CD14-positive monocyte (primary cell): Measurements from ENCODE around the gene ALDH7A1. TPM values are rescaled to one million over a fixed set of nuclear protein-coding genes. Genes with fewer than 3 reads are reported as not detected.
"Not testable (repeated sequence)": the region's sequence is repeated elsewhere in the genome, so short reads cannot be mapped to it uniquely, and the experiment has no call there.

Source experiments
- DNase-seq, 3 donors: peaks; one replicate each; pipeline ENCODE4 v3.0.0-alpha.2; 2011 to 2022
- H2AFZ ChIP-seq: 2 replicates; pipeline ENCODE4 v1.6.0; 2012; ENCODE audit warnings: mild to moderate bottlenecking, low read depth, low read length, inconsistent platforms; ENCODE audit not compliant: insufficient read depth, poor library complexity, severe bottlenecking
- H3K27ac ChIP-seq, 2 donors: 1 replicate in 1 of 2; 2 replicates in 1 of 2; pipeline ENCODE4 v1.5.1; 2012 to 2013; ENCODE audit warnings: low read length in 2 of 2, control low read depth in 1 of 2, inconsistent platforms in 1 of 2, low read depth in 1 of 2, mild to moderate bottlenecking in 1 of 2
- H3K27me3 ChIP-seq, 2 donors: one replicate each; pipeline versions ENCODE4 v1.6.0 to v1.6.1; 2011 to 2013; ENCODE audit warnings: low read length in 2 of 2; ENCODE audit not compliant: control insufficient read depth in 2 of 2, insufficient read depth in 2 of 2
- H3K36me3 ChIP-seq, 2 donors: replicated peaks in 1 of 2; 1 replicate in 1 of 2; 2 replicates in 1 of 2; pipeline versions ENCODE4 v1.5.1 to v1.6.1; 2012 to 2013; ENCODE audit warnings: low read length in 2 of 2, control low read depth in 1 of 2, inconsistent platforms in 1 of 2, mild to moderate bottlenecking in 1 of 2; ENCODE audit not compliant: insufficient read depth in 2 of 2, control insufficient read depth in 1 of 2
- H3K4me1 ChIP-seq, 2 donors: 1 replicate in 1 of 2; 2 replicates in 1 of 2; pipeline versions ENCODE4 v1.5.1 to v1.6.1; 2012 to 2013; ENCODE audit warnings: low read length in 2 of 2, control low read depth in 1 of 2, inconsistent platforms in 1 of 2, mild to moderate bottlenecking in 1 of 2, moderate library complexity in 1 of 2; ENCODE audit not compliant: insufficient read depth in 2 of 2, control insufficient read depth in 1 of 2
- H3K4me2 ChIP-seq: replicated peaks from 2 replicates; pipeline ENCODE3; 2012; ENCODE audit warnings: low read length, moderate library complexity, mild to moderate bottlenecking; ENCODE audit not compliant: poor library complexity, severe bottlenecking; ENCODE audit errors: extremely low read depth
- H3K4me3 ChIP-seq, 3 experiments: fragments of 200-600 bp in 1 of 3; sonication (generic) in 1 of 3; replicated peaks in 1 of 3; 1 replicate in 2 of 3; 2 replicates in 1 of 3; pipeline ENCODE4 v1.5.1; 2011 to 2013; ENCODE audit warnings: low read length in 3 of 3, mild to moderate bottlenecking in 3 of 3, control low read depth in 2 of 3, low read depth in 2 of 3, inconsistent platforms in 1 of 3, moderate library complexity in 1 of 3
- H3K79me2 ChIP-seq: 2 replicates; pipeline ENCODE4 v1.6.0; 2012; ENCODE audit warnings: mild to moderate bottlenecking, control low read depth, inconsistent platforms, low read length, moderate library complexity; ENCODE audit not compliant: insufficient read depth
- H3K9ac ChIP-seq: 2 replicates; pipeline ENCODE4 v1.6.0; 2017; ENCODE audit warnings: low read length, mild to moderate bottlenecking; ENCODE audit not compliant: insufficient read depth, poor library complexity, severe bottlenecking
- H3K9me3 ChIP-seq, 2 donors: replicated peaks in 1 of 2; 1 replicate in 1 of 2; 2 replicates in 1 of 2; pipeline versions ENCODE4 v1.5.1 to v1.6.1; 2012 to 2013; ENCODE audit warnings: low read length in 2 of 2, control low read depth in 1 of 2; ENCODE audit not compliant: control insufficient read depth in 1 of 2, insufficient read depth in 1 of 2
- H4K20me1 ChIP-seq: 2 replicates; pipeline ENCODE4 v1.6.0; 2012; ENCODE audit warnings: mild to moderate bottlenecking, low read length, control low read depth, moderate library complexity; ENCODE audit not compliant: insufficient read depth
- H3K27ac Mint-ChIP-seq, 7 donors: one replicate each; pipeline ENCODE4 v1.8.0; 2020; ENCODE audit warnings: mild to moderate bottlenecking in 7 of 7, mixed read lengths in 7 of 7, moderate library complexity in 6 of 7, inconsistent platforms in 2 of 7
- H3K27me3 Mint-ChIP-seq, 3 donors: one replicate each; pipeline ENCODE4 v1.8.0; 2021 to 2022; ENCODE audit warnings: low read depth in 3 of 3, mild to moderate bottlenecking in 3 of 3, mixed read lengths in 3 of 3, moderate library complexity in 3 of 3, inconsistent platforms in 1 of 3
- H3K36me3 Mint-ChIP-seq, 2 donors: one replicate each; pipeline ENCODE4 v1.8.0; 2020; ENCODE audit warnings: mixed read lengths in 2 of 2, inconsistent platforms in 1 of 2, mild to moderate bottlenecking in 1 of 2
- H3K4me1 Mint-ChIP-seq: one replicate; pipeline ENCODE4 v1.8.0; 2020; ENCODE audit warnings: mild to moderate bottlenecking, mixed read lengths
- H3K4me3 Mint-ChIP-seq, 2 donors: one replicate each; pipeline ENCODE4 v1.8.0; 2020; ENCODE audit warnings: mild to moderate bottlenecking in 2 of 2, mixed read lengths in 2 of 2, moderate library complexity in 1 of 2
- H3K9me3 Mint-ChIP-seq, 7 donors: one replicate each; pipeline ENCODE4 v1.8.0; 2020 to 2022; ENCODE audit warnings: mixed read lengths in 7 of 7, mild to moderate bottlenecking in 6 of 7, moderate library complexity in 6 of 7, inconsistent platforms in 2 of 7
- CTCF ChIP-seq: fragments of 200-600 bp; IDR thresholded peaks from one replicate; pipeline ENCODE4 v1.8.0; 2022; ENCODE audit warnings: antibody characterized with exemption, mild to moderate bottlenecking
- WGBS: methylation state at CpG from one replicate; pipeline ENCODE4 v1.1.5; 2013; ENCODE audit warnings: missing lambda C conversion rate; ENCODE audit not compliant: insufficient coverage; 5-methylcytosine and 5-hydroxymethylcytosine counted together
- intact Hi-C, 2 donors: fragments of 100-400 bp; cut with micrococcal nuclease; formaldehyde crosslinking; loops; one replicate each; pipeline versions ENCODE4 v1.15.0 to v1.15.1; 2023
- polyA plus RNA-seq, 3 donors: library from polyadenylated mRNA; depleted of rRNA in 1 of 3; unstranded in 2 of 3; stranded (reverse) in 1 of 3; fragments of 300-500 nt in 2 of 3; fragments of >200 nt in 1 of 3; fragmentation: Illumina TruSeq in 2 of 3; gene quantifications; 1 replicate in 2 of 3; 2 replicates in 1 of 3; pipeline ENCODE4 v1.2.3, GENCODE V29; 2012 to 2021

ALDH7A1 gene
- polyA plus RNA-seq, 3 donors = 0.44 to 0.67 (median 0.59) TPM

- TF ChIP-seq CTCF = peak; percentile 72
- H3K27ac Mint-ChIP-seq = peak within 1 kb of the TSS; percentile 62 to 92 (median 91)
- peak within 1 kb of the TSS; percentile 75 for H3K4me2 ChIP-seq
- peak within 1 kb of the TSS in 1 of 2 donors; percentile 82 for H3K27ac ChIP-seq
- peaks cover 16 to 22% of the 10 kb centered on the region in 2 donors for H3K4me1 ChIP-seq
- H3K4me3 ChIP-seq = peak within 1 kb of the TSS; percentile 83 to 99 (median 95)
- H3K9ac ChIP-seq = peak within 1 kb of the TSS; percentile 87
- peaks cover 21 to 27% of the 10 kb centered on the region in 2 donors for H3K36me3 Mint-ChIP-seq
- H3K9me3 ChIP-seq = no peaks in the 10 kb centered on the region
- H3K4me3 Mint-ChIP-seq = peak within 1 kb of the TSS; percentile 97 to 99
- WGBS = 4% methylated on average over 76 of the region's 79 CpGs
- intact Hi-C loops = no loop called here
- peaks cover 0 to 4% (median 0%) of the 10 kb centered on the region in 7 donors for H3K9me3 Mint-ChIP-seq
- DNase-seq = peak; percentile 53 to 76 (median 68)
- H3K36me3 ChIP-seq = peaks cover 18 to 26% of the 10 kb centered on the region in 2 donors
- H3K4me1 Mint-ChIP-seq = peaks cover 29% of the 10 kb centered on the region
- peaks cover 39% of the 10 kb centered on the region for H3K79me2 ChIP-seq
- peaks cover 26% of the 10 kb centered on the region for H4K20me1 ChIP-seq
- H3K27me3 ChIP-seq = no peaks in the 10 kb centered on the region
- H3K27me3 Mint-ChIP-seq = peaks cover 3 to 5% (median 5%) of the 10 kb centered on the region in 3 donors
- H2AFZ ChIP-seq = peak within 1 kb of the TSS; percentile 100
Measured at GRCh38 chr5:126600631-126601511, 5.9 kb upstream of the ALDH7A1 start, which contains the start of gene PHAX. PHAX (plus strand) TSS chr5:126600947; CDS start chr5:126600963, 16 bp downstream.

GRCh38 chr5:126599971-126600630 lies 5.1 kb upstream of the ALDH7A1 start:
- H3K4me3 ChIP-seq = peak overlapping the region in 1 of 3 experiments; percentile 99
- DNase-seq, H3K27ac ChIP-seq, H3K9me3 ChIP-seq, H3K27me3 ChIP-seq, H3K9me3 Mint-ChIP-seq, intact Hi-C loops: not testable (repeated sequence)
- 72% methylated on average over 8 of the region's 15 CpGs for WGBS
- peaks cover 14 to 20% of the 10 kb centered on the region in 2 donors for H3K36me3 Mint-ChIP-seq
- H3K4me1 ChIP-seq = peaks cover 20 to 25% of the 10 kb centered on the region in 2 donors
- H3K27me3 Mint-ChIP-seq = peaks cover 6 to 11% (median 8%) of the 10 kb centered on the region in 3 donors
- H3K36me3 ChIP-seq = peaks cover 12 to 18% of the 10 kb centered on the region in 2 donors
- H2AFZ ChIP-seq = peak overlapping the region; percentile 100
- peak overlapping the region; percentile 87 for H3K9ac ChIP-seq
- H3K27ac Mint-ChIP-seq = peak overlapping the region in 4 of 7 donors; percentile 36 to 76 (median 58)
- peaks cover 19% of the 10 kb centered on the region for H4K20me1 ChIP-seq
- peak overlapping the region; percentile 90 to 97 for H3K4me3 Mint-ChIP-seq
- peaks cover 29% of the 10 kb centered on the region for H3K4me1 Mint-ChIP-seq
- H3K4me2 ChIP-seq = peak overlapping the region; percentile 75
- H3K79me2 ChIP-seq = peaks cover 31% of the 10 kb centered on the region
